HCT116 (cell line): ENCODE results near the gene ISYNA1. TPM values are rescaled to one million over a fixed set of nuclear protein-coding genes. Genes with fewer than 3 reads are reported as not detected.

ENCODE experiments used
- ATAC-seq: fragments of 200-7000 bp; cut with Tn5 transposase; 2 replicates; pipeline ENCODE4 v1.9.1; 2020; ENCODE audit warnings: mild to moderate bottlenecking, moderate library complexity
- BruUV-seq: library from RNA; stranded (reverse); fragments of 400-500 nt; replicated peaks from 2 replicates; lab custom pipeline; 2021; lab: Mats Ljungman, UMichigan
- CTCF ChIA-PET: fragments of 300-600 bp; sonication (Branson Sonifier 250); formaldehyde crosslinking; loops from one replicate; lab custom pipeline; 2021; ENCODE audit warnings: antibody characterized with exemption; lab: Charles Lee
- POLR2A ChIA-PET: fragments of 300-600, 350-600 bp; sonication (Branson Sonifier 250); formaldehyde crosslinking; loops from one replicate; lab custom pipeline; 2021; ENCODE audit warnings: antibody characterized with exemption; lab: Charles Lee
- RAD21 ChIA-PET, 2 experiments: fragments of 300-600 bp; sonication (Branson Sonifier 250); formaldehyde crosslinking; loops; one replicate each; lab custom pipeline; 2023; ENCODE audit warnings: low total read pairs in 2 of 2; ENCODE audit not compliant: uncharacterized antibody in 2 of 2, unreplicated experiment in 2 of 2, low non-redundant PET in 1 of 2; lab: Charles Lee
- DNase-seq: peaks from one replicate; pipeline ENCODE4 v3.0.0-alpha.2; 2010; ENCODE audit warnings: low read depth, low spot score
- H2AFZ ChIP-seq: fragments of 200-600 bp; shearing (Covaris generic), sonication (generic); 2 replicates; pipeline ENCODE4 v1.6.1; 2017; ENCODE audit warnings: low read depth, mixed run types, mixed read lengths, antibody characterized with exemption, low read length; ENCODE audit not compliant: poor library complexity, severe bottlenecking
- H3K27ac ChIP-seq: 2 replicates; pipeline ENCODE4 v1.5.1; 2012; ENCODE audit warnings: low read depth, low read length
- H3K27me3 ChIP-seq: fragments of 200-600 bp; sonication (generic); 2 replicates; pipeline ENCODE4 v1.6.1; 2016; ENCODE audit warnings: mixed run types, low read length, mixed read lengths; ENCODE audit not compliant: insufficient read depth
- H3K36me3 ChIP-seq, 2 experiments: fragments of 200-500 bp in 1 of 2; fragments of 200-600 bp in 1 of 2; sonication (Bioruptor generic) in 1 of 2; sonication (generic) in 1 of 2; 2 replicates each; pipeline versions ENCODE4 v1.5.1 to v1.6.1; 2014 to 2016; ENCODE audit warnings: low read length in 2 of 2, inconsistent platforms in 1 of 2, mixed read lengths in 1 of 2, mixed run types in 1 of 2; ENCODE audit not compliant: insufficient read depth in 2 of 2, control insufficient read depth in 1 of 2
- H3K4me1 ChIP-seq, 2 experiments: fragments of 200-600 bp in 1 of 2; sonication (generic) in 1 of 2; 2 replicates each; pipeline versions ENCODE4 v1.5.1 to v1.6.1; 2012 to 2017; ENCODE audit warnings: low read length in 2 of 2, inconsistent platforms in 1 of 2, mild to moderate bottlenecking in 1 of 2, mixed read lengths in 1 of 2, mixed run types in 1 of 2, moderate library complexity in 1 of 2; ENCODE audit not compliant: insufficient read depth in 2 of 2, control insufficient read depth in 1 of 2
- H3K4me2 ChIP-seq: fragments of 200-600 bp; sonication (generic); 2 replicates; pipeline ENCODE4 v1.6.1; 2017; ENCODE audit warnings: mixed run types, low read length, mixed read lengths
- H3K4me3 ChIP-seq, 2 experiments: fragments of 200-600 bp in 1 of 2; sonication (generic) in 1 of 2; replicated peaks in 1 of 2; 2 replicates each; pipeline ENCODE4 v1.5.1; 2011 to 2016; ENCODE audit warnings: low read length in 2 of 2, control low read depth in 1 of 2, low read depth in 1 of 2, mild to moderate bottlenecking in 1 of 2, mixed read lengths in 1 of 2, mixed run types in 1 of 2
- H3K79me2 ChIP-seq: fragments of 200-600 bp; sonication (generic); 2 replicates; pipeline ENCODE4 v1.6.1; 2017; ENCODE audit warnings: mild to moderate bottlenecking, mixed run types, low read length, moderate library complexity, mixed read lengths; ENCODE audit not compliant: insufficient read depth
- H3K9ac ChIP-seq: fragments of 200-600 bp; sonication (generic); 2 replicates; pipeline ENCODE4 v1.6.1; 2016; ENCODE audit warnings: low read length, mixed read lengths
- H3K9me2 ChIP-seq: fragments of 200-600 bp; sonication (generic), shearing (Covaris generic); 2 replicates; pipeline ENCODE4 v1.6.1; 2017; ENCODE audit warnings: mixed run types, mild to moderate bottlenecking, moderate library complexity; ENCODE audit not compliant: insufficient read depth
- H3K9me3 ChIP-seq, 2 experiments: fragments of 200-500 bp in 1 of 2; fragments of 200-600 bp in 1 of 2; sonication (Bioruptor generic) in 1 of 2; sonication (generic) in 1 of 2; 2 replicates each; pipeline ENCODE4 v1.6.1; 2014 to 2017; ENCODE audit warnings: low read length in 2 of 2, mixed read lengths in 2 of 2, inconsistent platforms in 1 of 2, low read depth in 1 of 2, mild to moderate bottlenecking in 1 of 2, mixed run types in 1 of 2, moderate library complexity in 1 of 2; ENCODE audit not compliant: control insufficient read depth in 1 of 2, insufficient read depth in 1 of 2
- H4K20me1 ChIP-seq: fragments of 200-600 bp; sonication (generic), shearing (Covaris generic); 2 replicates; pipeline ENCODE4 v1.6.1; 2017; ENCODE audit warnings: mixed run types, mild to moderate bottlenecking, moderate library complexity; ENCODE audit not compliant: insufficient read depth
- ATF3 ChIP-seq: IDR thresholded peaks from 2 replicates; pipeline ENCODE4 v1.6.1; 2012
- CEBPB ChIP-seq: IDR thresholded peaks from 2 replicates; pipeline ENCODE4 v1.6.1; 2012; ENCODE audit warnings: low read depth
- CTCF ChIP-seq, 3 experiments: fragments of 200-600 bp in 1 of 3; sonication (generic) in 1 of 3; IDR thresholded peaks in 2 of 3; conservative IDR thresholded peaks in 1 of 3; 2 replicates each; pipeline ENCODE4 v1.5.1; 2012 to 2017; ENCODE audit warnings: low read depth in 2 of 3, low read length in 2 of 3, antibody characterized with exemption in 1 of 3, borderline replicate concordance in 1 of 3, control low read depth in 1 of 3, mild to moderate bottlenecking in 1 of 3, mixed read lengths in 1 of 3, mixed run types in 1 of 3, moderate library complexity in 1 of 3; ENCODE audit not compliant: insufficient read depth in 1 of 3
- EGR1 ChIP-seq: IDR thresholded peaks from 2 replicates; pipeline ENCODE4 v1.6.1; 2012; ENCODE audit warnings: low read depth
- ELF1 ChIP-seq: IDR thresholded peaks from 2 replicates; pipeline ENCODE4 v1.6.1; 2012; ENCODE audit warnings: low read depth, borderline replicate concordance
- EZH2 ChIP-seq: fragments of 200-600 bp; sonication (generic); IDR thresholded peaks from 2 replicates; pipeline ENCODE4 v1.6.1; 2017; ENCODE audit warnings: antibody characterized with exemption, mixed run types
- EZH2phosphoT487 ChIP-seq: fragments of 200-600 bp; IDR thresholded peaks from 2 replicates; pipeline ENCODE4 v1.6.1; 2018; ENCODE audit warnings: antibody characterized with exemption, borderline replicate concordance
- JUND ChIP-seq: IDR thresholded peaks from 2 replicates; pipeline ENCODE4 v1.6.1; 2012
- POLR2AphosphoS5 ChIP-seq: IDR thresholded peaks from 2 replicates; pipeline ENCODE4 v1.6.1; 2011; ENCODE audit warnings: mild to moderate bottlenecking, low read depth, low read length, moderate library complexity
- RAD21 ChIP-seq: IDR thresholded peaks from 2 replicates; pipeline ENCODE4 v1.6.1; 2012; ENCODE audit warnings: low read depth, mild to moderate bottlenecking
- REST ChIP-seq: IDR thresholded peaks from 2 replicates; pipeline ENCODE4 v1.6.1; 2012; ENCODE audit warnings: low read depth
- SIN3A ChIP-seq: IDR thresholded peaks from 2 replicates; pipeline ENCODE4 v1.6.1; 2012; ENCODE audit warnings: low read depth
- SP1 ChIP-seq: IDR thresholded peaks from 2 replicates; pipeline ENCODE4 v1.6.1; 2012; ENCODE audit warnings: low read depth
- SRF ChIP-seq: IDR thresholded peaks from 2 replicates; pipeline ENCODE4 v1.6.1; 2012; ENCODE audit warnings: low read depth
- TCF7L2 ChIP-seq: IDR thresholded peaks from 2 replicates; pipeline ENCODE4 v1.7.0; 2011; ENCODE audit warnings: borderline replicate concordance, inconsistent platforms; ENCODE audit not compliant: insufficient read depth, insufficient read length; ENCODE audit errors: extremely low read depth
- YY1 ChIP-seq: IDR thresholded peaks from 2 replicates; pipeline ENCODE4 v1.6.1; 2011; ENCODE audit warnings: low read length, low read depth, moderate library complexity, mild to moderate bottlenecking; ENCODE audit not compliant: insufficient replicate concordance; ENCODE audit errors: extremely low read depth
- ZNF274 ChIP-seq: fragments of 200-500 bp; sonication (Bioruptor generic); IDR thresholded peaks from 2 replicates; pipeline ENCODE4 v1.6.1; 2014; ENCODE audit warnings: mild to moderate bottlenecking, low read depth, low read length, inconsistent platforms
- intact Hi-C: fragments of 100-400 bp; cut with micrococcal nuclease; formaldehyde crosslinking; loops from 2 replicates; pipeline ENCODE4 v1.10.0; 2022
- total RNA-seq: library from RNA; stranded (reverse); gene quantifications from one replicate; pipeline ENCODE4 v1.2.1, GENCODE V29; 2021; ENCODE audit not compliant: unreplicated experiment
- TF ChIP-seq, protein P1 (sequence below): IDR thresholded peaks from 2 replicates; pipeline ENCODE4 v1.6.1; 2012

Gene ISYNA1
- total RNA-seq, 1 experiment from 2014 or later = 365 TPM

GRCh38 chr19:18446811-18447359 is 9.0 kb upstream of the ISYNA1 start:
- Histone ChIP-seq H3K4me2 (no peak overlapping the region), H3K79me2 (no peaks in the 10 kb centered on the region; the same call in 1 of the 2 replicates), H3K4me3 (no peak overlapping the region), H4K20me1 (no peaks in the 10 kb centered on the region), H3K27ac (no peak overlapping the region), H3K9me2 (no peaks in the 10 kb centered on the region), H3K9ac (no peak overlapping the region), H3K4me1 (no peaks in the 10 kb centered on the region; a peak in 1 of 4 replicates), H3K9me3 (no peaks in the 10 kb centered on the region), H3K27me3 (no peaks in the 10 kb centered on the region), H2AFZ (no peak overlapping the region), H3K36me3 (peaks cover 4 to 42% of the 10 kb centered on the region in 2 experiments)
- intact Hi-C loops = no loop called here
- DNase-seq (no peak), ATAC-seq (no peak)
- TF ChIP-seq JUND (no peak), TCF7L2 (no peak), SP1 (no peak), SIN3A (no peak), ELF1 (no peak), YY1 (no peak), EZH2 (no peak), EGR1 (no peak), RAD21 (no peak), ATF3 (no peak), ZNF274 (no peak), POLR2AphosphoS5 (no peak), SRF (no peak), REST (no peak), CTCF (IDR thresholded peaks at IDR 0.05 in 2 of 3, conservative IDR thresholded peaks at IDR 0.05 in 1 of 3; ENCODE audit: borderline replicate concordance in 1 of 3, insufficient read depth in 1 of 3, low read depth in 2 of 3, low read length in 2 of 3) (no peak), CEBPB (no peak), EZH2phosphoT487 (no peak)
- TF ChIP-seq, protein P1, sequence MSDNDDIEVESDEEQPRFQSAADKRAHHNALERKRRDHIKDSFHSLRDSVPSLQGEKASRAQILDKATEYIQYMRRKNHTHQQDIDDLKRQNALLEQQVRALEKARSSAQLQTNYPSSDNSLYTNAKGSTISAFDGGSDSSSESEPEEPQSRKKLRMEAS = no peak
- ChIA-PET POLR2A (no interaction called here), RAD21 (no interaction called here), CTCF (no interaction called here)
- no TSS peak for BruUV-seq
